GM13977 (cell line): ENCODE data around the gene AIMP2.
"Not testable (repeated sequence)": the region's sequence is repeated elsewhere in the genome, so short reads cannot be mapped to it uniquely, and the experiment has no call there.

Source experiments
- DNase-seq: peaks from one replicate; pipeline ENCODE4 v3.0.0; 2012; ENCODE audit warnings: low spot score
- in situ Hi-C: fragments of 300-500 bp; cut with MboI; formaldehyde crosslinking; loops from one replicate; pipeline ENCODE4 v1.12.0; 2022; ENCODE audit warnings: low sequenced_read_pairs, low pct_unique_long_range_greater_than_20kb, mixed read lengths, inconsistent platforms; ENCODE audit not compliant: unreplicated experiment
- TF ChIP-seq, protein P1 (sequence below): IDR thresholded peaks from 2 replicates; pipeline ENCODE4 v1.5.1; 2012; ENCODE audit warnings: mild to moderate bottlenecking, control low read depth; ENCODE audit not compliant: insufficient read depth; ENCODE audit errors: extremely low read depth, missing control alignments

Gene AIMP2

DNA sequence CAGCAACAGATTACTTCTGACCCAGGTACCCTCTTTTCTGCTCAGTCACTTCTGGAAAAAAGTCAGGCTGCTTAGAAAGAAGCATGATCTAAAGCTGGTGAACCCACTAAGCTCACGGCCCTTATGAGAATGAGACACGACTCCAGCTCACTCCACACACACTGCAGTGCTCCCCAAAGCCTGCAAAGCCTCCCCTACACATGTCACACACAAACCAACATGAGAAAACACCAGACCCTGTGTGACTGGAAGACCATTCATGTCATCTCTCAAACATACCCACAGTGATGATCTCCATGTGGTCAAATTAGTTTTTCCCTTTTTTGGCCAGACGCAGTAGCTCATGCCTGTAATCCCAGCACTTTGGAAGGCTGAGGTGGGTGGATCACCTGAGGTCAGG, 22.5 kb downstream of the AIMP2 start:
- in situ Hi-C loops, result no loop called here
- DNase-seq, result no peak
- TF ChIP-seq, protein P1, sequence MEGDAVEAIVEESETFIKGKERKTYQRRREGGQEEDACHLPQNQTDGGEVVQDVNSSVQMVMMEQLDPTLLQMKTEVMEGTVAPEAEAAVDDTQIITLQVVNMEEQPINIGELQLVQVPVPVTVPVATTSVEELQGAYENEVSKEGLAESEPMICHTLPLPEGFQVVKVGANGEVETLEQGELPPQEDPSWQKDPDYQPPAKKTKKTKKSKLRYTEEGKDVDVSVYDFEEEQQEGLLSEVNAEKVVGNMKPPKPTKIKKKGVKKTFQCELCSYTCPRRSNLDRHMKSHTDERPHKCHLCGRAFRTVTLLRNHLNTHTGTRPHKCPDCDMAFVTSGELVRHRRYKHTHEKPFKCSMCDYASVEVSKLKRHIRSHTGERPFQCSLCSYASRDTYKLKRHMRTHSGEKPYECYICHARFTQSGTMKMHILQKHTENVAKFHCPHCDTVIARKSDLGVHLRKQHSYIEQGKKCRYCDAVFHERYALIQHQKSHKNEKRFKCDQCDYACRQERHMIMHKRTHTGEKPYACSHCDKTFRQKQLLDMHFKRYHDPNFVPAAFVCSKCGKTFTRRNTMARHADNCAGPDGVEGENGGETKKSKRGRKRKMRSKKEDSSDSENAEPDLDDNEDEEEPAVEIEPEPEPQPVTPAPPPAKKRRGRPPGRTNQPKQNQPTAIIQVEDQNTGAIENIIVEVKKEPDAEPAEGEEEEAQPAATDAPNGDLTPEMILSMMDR, result no peak

DNA sequence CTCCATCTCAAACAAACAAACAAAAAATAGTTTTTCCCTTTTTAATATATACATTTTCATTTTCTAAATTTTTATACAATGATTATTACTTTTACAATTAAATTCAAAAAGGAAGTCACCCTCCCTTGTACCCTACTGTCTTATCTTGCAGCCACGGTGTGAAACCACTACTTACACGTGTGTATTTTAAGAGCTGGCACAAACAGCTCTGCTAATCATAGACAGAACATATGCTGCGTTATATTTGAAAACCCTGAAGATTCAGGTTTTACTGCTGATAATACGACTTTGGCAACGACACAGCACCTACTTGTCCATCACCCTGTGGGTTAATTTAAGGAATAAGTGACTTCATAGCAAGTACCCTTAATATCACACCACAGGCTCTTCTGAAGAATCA, 23.1 kb downstream of the AIMP2 start:
- in situ Hi-C loops, result no loop called here
- DNase-seq, result no peak
- TF ChIP-seq, protein P1, result no peak

DNA sequence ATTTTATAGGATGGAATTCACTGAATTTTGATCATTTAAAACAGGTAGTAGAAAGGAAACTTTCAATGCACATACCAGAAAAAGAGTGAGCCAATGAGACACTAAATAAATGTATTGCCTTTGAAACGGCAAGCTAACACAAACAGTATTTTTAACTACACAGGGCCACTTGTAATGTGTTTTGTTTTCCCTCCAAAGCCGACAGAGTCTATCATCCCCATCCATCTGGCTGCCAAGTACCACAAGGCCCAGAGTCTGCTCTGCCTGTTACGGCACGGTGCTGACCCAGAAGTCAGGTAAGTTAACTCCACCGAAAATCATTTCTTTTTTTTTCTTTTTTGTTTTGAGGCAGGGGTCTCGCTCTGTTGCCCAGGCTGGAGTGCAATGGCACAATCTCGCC, 23.6 kb downstream of the AIMP2 start:
- in situ Hi-C loops, result no loop called here
- TF ChIP-seq, protein P1, result no peak
- DNase-seq, result no peak

DNA sequence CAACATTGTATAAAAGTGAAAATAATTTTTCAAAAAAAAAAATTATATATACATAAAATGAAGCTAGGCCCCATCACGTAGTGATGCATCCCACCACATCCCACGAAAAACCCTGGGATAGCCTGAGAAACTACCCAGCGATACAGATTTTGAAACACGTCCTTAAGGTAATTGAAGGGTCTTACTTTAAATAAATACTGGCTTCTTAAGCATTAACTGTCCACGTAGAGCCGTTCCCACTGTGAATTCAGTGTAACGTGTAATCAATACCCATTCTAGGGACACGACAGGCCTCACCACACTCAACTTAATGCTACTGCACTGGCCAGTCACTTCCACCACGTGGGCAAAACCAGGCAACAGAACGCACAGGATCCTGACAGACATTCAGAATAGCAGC, 26.1 kb downstream of the AIMP2 start:
- no peak for DNase-seq
- in situ Hi-C loops, result no loop called here
- TF ChIP-seq, protein P1, result no peak

DNA sequence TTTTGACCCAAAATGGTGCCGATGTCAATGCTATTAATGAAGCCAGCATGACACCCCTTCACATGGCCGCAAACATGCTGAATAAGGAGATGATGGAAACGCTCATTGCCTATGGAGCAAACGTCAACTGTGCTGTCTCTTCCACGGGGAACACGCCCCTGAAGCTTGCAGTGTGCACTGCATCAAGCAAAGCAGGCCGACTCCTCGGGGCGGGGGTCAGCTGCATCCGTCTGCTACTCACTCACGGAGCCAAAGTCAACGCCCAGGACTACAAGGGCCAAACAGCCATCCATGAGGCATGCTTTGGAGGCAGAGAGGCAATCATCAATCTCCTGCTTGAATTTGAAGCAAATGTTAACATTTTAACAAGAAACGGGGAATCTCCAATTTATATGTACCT, 26.6 kb downstream of the AIMP2 start:
- TF ChIP-seq, protein P1, result no peak
- DNase-seq, result no peak
- in situ Hi-C loops, result no loop called here

DNA sequence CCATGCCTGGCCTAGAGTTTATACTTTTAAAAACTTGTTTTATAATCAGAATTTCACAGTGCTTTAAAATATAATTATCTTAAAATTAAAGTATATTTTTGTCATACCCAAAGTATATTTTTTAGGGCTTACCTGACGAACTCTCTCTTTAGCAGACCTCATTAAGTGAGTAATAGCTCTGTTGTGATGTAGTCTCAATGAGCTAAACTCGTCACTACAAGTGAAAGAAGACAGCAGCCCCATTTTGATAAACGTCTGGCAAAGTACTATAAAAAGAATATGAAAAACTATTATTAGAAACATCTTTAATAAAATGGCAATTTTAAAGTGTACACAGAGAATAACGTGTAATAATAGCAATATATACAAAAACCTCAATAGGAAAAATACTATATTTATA, 40.7 kb downstream of the AIMP2 start:
- no peak for DNase-seq
- TF ChIP-seq, protein P1, result no peak
- in situ Hi-C loops, result no loop called here

DNA sequence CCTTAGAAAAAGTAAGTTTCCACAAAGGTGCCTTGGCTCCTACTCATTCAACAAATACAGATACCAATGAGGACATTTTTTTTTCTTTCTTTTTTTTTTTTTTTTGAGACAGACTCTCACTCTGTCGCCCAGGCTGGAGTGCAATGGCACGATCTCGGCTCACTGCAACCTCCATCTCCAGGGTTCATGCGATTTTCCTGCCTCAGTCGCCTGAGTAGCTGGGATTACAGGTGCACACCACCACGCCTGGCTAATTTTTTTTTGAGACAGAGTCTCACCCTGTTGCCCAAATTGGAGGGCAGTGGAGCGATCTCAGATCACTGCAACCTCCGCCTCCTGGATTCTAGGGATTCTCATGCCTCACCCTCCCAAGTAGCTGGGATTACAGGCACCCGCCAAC, 42.1 kb downstream of the AIMP2 start:
- DNase-seq, in situ Hi-C loops: not testable (repeated sequence)
